DOHH2 (cell line): ENCODE data around the gene ZFAND3.

Source experiments
- EZH2phosphoT487 ChIP-seq: fragments of 200-600 bp; sonication (generic); IDR thresholded peaks from 2 replicates; pipeline ENCODE4 v1.6.1; 2017; ENCODE audit warnings: borderline replicate concordance, mild to moderate bottlenecking, antibody characterized with exemption, low read length, moderate library complexity, mixed read lengths
- TF ChIP-seq, protein P1 (sequence below): fragments of 200-600 bp; sonication (generic); IDR thresholded peaks from one replicate; pipeline ENCODE4 v1.5.1; 2014; ENCODE audit warnings: antibody characterized with exemption, mild to moderate bottlenecking, low read depth, low read length; ENCODE audit not compliant: poor library complexity, severe bottlenecking

GRCh38 chr6:37777272-37777834, 42.2 kb upstream of the ZFAND3 start:
- TF ChIP-seq, protein P1, sequence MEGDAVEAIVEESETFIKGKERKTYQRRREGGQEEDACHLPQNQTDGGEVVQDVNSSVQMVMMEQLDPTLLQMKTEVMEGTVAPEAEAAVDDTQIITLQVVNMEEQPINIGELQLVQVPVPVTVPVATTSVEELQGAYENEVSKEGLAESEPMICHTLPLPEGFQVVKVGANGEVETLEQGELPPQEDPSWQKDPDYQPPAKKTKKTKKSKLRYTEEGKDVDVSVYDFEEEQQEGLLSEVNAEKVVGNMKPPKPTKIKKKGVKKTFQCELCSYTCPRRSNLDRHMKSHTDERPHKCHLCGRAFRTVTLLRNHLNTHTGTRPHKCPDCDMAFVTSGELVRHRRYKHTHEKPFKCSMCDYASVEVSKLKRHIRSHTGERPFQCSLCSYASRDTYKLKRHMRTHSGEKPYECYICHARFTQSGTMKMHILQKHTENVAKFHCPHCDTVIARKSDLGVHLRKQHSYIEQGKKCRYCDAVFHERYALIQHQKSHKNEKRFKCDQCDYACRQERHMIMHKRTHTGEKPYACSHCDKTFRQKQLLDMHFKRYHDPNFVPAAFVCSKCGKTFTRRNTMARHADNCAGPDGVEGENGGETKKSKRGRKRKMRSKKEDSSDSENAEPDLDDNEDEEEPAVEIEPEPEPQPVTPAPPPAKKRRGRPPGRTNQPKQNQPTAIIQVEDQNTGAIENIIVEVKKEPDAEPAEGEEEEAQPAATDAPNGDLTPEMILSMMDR, result no peak
- TF ChIP-seq EZH2phosphoT487, result no peak
